Progenitor cell of endocrine pancreas (in vitro differentiated cells): ENCODE data around the gene PGA4. TPM values are rescaled to one million over a fixed set of nuclear protein-coding genes. Genes with fewer than 3 reads are reported as not detected.
"Not testable (repeated sequence)": the region's sequence is repeated elsewhere in the genome, so short reads cannot be mapped to it uniquely, and the experiment has no call there.

Experiments
- DNase-seq: peaks from one replicate; pipeline ENCODE4 v3.0.0; 2021; ENCODE audit warnings: low spot score; ENCODE audit not compliant: unreplicated experiment
- H3K27ac Mint-ChIP-seq: 2 replicates; pipeline ENCODE4 v1.8.0; 2021; ENCODE audit warnings: mild to moderate bottlenecking, moderate library complexity, mixed read lengths
- H3K27me3 Mint-ChIP-seq: 2 replicates; pipeline ENCODE4 v1.8.0; 2021; ENCODE audit warnings: mixed read lengths
- H3K36me3 Mint-ChIP-seq: 2 replicates; pipeline ENCODE4 v1.8.0; 2022; ENCODE audit warnings: mixed read lengths; ENCODE audit not compliant: insufficient read depth
- H3K4me1 Mint-ChIP-seq: 2 replicates; pipeline ENCODE4 v1.8.0; 2021; ENCODE audit warnings: low read depth, mixed read lengths
- H3K4me3 Mint-ChIP-seq: 2 replicates; pipeline ENCODE4 v1.8.0; 2021; ENCODE audit warnings: low read depth, mild to moderate bottlenecking, moderate library complexity, mixed read lengths
- H3K9me3 Mint-ChIP-seq: 2 replicates; pipeline ENCODE4 v1.8.0; 2021; ENCODE audit warnings: low read depth, mixed read lengths
- total RNA-seq: library from RNA; stranded (reverse); gene quantifications from 2 replicates; pipeline ENCODE4 v1.2.1, GENCODE V29; 2021

The PGA4 gene
- total RNA-seq, 1 donor from 2014 or later = 0.81 TPM

- H3K27ac Mint-ChIP-seq, H3K36me3 Mint-ChIP-seq, H3K4me3 Mint-ChIP-seq, H3K9me3 Mint-ChIP-seq, H3K27me3 Mint-ChIP-seq, DNase-seq, H3K4me1 Mint-ChIP-seq: not testable (repeated sequence)
These were observed 9.9 kb upstream of the PGA4 start for GRCh38 chr11:61212202-61212601.

DNA sequence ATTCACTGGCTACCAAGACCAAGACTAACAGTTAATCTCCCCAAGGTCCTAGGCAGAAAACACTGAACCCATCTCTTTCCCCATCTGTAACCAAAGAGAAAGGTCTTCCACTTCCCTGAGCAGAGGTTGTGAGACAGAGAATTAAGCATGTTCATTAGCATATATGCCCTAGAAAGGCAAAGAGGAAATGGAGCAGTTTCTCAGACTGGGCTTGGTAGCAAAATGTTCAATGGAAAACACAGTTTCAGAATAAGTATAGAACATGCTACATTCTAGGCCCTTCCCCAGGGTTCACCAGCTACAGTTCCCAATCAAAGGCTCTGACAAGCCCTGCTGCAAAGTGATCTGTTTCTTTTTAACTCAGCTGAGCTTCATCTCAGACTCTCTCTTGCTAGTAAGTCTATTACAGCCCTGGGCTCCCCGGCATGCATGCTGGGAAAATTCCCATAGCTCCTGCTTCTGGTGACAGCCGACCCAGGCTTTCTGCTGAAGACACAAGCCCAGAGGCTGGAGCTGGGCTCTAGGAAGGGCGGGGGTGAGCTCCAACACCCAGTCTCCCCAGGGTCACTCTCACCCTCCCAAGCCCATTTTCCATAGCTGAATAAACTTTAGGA, 8.3 kb upstream of the PGA4 start:
- H3K4me1 Mint-ChIP-seq, DNase-seq: not testable (repeated sequence)

DNA sequence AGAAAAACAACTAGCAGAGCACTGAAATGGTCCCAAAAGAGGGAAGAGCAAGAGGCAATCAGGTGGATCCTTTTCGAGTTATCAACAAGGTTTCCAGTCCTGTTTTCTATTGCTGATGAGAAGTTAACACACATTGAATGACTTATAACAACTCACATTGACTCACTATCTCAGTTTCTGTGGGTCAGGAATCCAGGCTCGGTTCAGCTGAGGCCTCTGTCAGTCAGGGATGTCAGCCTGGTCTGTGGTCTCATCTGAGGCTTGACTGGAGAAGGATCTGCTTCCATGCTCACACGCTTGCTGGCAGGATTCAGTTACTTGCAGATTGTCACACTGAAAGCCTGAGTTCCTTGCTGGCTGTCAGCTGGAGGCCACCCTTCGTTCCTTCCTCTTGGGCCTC, 3.8 kb upstream of the PGA4 start:
- H3K9me3 Mint-ChIP-seq, H3K4me3 Mint-ChIP-seq, H3K4me1 Mint-ChIP-seq, H3K27me3 Mint-ChIP-seq, H3K36me3 Mint-ChIP-seq, DNase-seq, H3K27ac Mint-ChIP-seq: not testable (repeated sequence)

More for the DNA sequence above, 8.3 kb upstream of the PGA4 start:
- not testable (repeated sequence) for H3K4me3 Mint-ChIP-seq, H3K36me3 Mint-ChIP-seq, H3K27ac Mint-ChIP-seq, H3K9me3 Mint-ChIP-seq, H3K27me3 Mint-ChIP-seq

- H3K4me3 Mint-ChIP-seq, H3K36me3 Mint-ChIP-seq, H3K27me3 Mint-ChIP-seq, DNase-seq, H3K27ac Mint-ChIP-seq, H3K9me3 Mint-ChIP-seq, H3K4me1 Mint-ChIP-seq: not testable (repeated sequence)
These were observed 3.1 kb upstream of the PGA4 start for GRCh38 chr11:61219016-61219415.

GRCh38 chr11:61222692-61223091, 545 bp downstream of the PGA4 start:
- H3K27ac Mint-ChIP-seq, DNase-seq, H3K4me3 Mint-ChIP-seq, H3K36me3 Mint-ChIP-seq, H3K4me1 Mint-ChIP-seq, H3K9me3 Mint-ChIP-seq, H3K27me3 Mint-ChIP-seq: not testable (repeated sequence)

GRCh38 chr11:61226457-61227137, 4.5 kb downstream of the PGA4 start:
- H3K4me3 Mint-ChIP-seq, H3K27me3 Mint-ChIP-seq, H3K27ac Mint-ChIP-seq, DNase-seq, H3K9me3 Mint-ChIP-seq, H3K36me3 Mint-ChIP-seq, H3K4me1 Mint-ChIP-seq: not testable (repeated sequence)

GRCh38 chr11:61229458-61229857, 7.3 kb downstream of the PGA4 start:
- not testable (repeated sequence) for H3K4me1 Mint-ChIP-seq, H3K36me3 Mint-ChIP-seq, H3K9me3 Mint-ChIP-seq, H3K27ac Mint-ChIP-seq, DNase-seq, H3K27me3 Mint-ChIP-seq, H3K4me3 Mint-ChIP-seq

DNA sequence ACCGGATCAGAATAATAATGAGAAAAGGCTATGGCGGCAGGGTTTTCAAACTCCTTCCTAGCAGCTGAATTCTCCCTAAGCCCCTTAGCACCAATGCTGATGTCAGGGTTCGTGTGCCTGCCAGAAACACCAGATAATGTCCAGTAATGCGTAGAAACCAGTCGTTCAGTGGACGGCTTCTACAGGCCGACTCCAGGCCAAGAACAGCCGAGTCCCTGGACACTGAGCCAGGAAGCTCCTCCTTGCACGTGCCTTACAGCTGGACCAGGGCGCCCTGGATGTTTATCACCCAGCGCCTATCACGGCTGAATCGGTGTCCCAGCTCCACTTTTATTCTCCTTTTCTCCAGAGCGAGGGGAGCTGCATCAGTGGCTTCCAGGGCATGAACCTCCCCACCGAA, 8.9 kb downstream of the PGA4 start:
- H3K4me1 Mint-ChIP-seq, H3K27ac Mint-ChIP-seq, H3K4me3 Mint-ChIP-seq, H3K9me3 Mint-ChIP-seq, DNase-seq, H3K27me3 Mint-ChIP-seq, H3K36me3 Mint-ChIP-seq: not testable (repeated sequence)

DNA sequence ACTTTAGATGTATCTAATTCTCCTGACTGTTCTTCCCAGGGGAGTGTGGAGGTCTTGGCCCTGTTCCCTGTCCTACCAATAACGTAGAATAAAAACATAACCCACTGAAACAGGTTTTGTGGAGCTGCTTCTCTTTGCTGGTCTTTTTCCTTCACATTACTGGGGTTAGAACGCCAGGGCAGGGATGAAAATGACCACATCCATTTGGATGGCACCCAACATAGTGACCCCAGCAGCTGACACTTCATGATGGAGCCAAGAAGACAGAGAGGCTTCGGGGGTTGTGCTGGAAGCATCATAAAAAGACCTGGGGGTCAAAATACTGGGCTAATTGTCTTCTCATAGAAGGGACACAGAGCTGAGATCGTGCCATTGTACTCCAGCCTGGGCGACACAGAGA, 9.4 kb downstream of the PGA4 start:
- not testable (repeated sequence) for H3K9me3 Mint-ChIP-seq, H3K4me3 Mint-ChIP-seq, H3K4me1 Mint-ChIP-seq, H3K27me3 Mint-ChIP-seq, H3K36me3 Mint-ChIP-seq, H3K27ac Mint-ChIP-seq, DNase-seq

DNA sequence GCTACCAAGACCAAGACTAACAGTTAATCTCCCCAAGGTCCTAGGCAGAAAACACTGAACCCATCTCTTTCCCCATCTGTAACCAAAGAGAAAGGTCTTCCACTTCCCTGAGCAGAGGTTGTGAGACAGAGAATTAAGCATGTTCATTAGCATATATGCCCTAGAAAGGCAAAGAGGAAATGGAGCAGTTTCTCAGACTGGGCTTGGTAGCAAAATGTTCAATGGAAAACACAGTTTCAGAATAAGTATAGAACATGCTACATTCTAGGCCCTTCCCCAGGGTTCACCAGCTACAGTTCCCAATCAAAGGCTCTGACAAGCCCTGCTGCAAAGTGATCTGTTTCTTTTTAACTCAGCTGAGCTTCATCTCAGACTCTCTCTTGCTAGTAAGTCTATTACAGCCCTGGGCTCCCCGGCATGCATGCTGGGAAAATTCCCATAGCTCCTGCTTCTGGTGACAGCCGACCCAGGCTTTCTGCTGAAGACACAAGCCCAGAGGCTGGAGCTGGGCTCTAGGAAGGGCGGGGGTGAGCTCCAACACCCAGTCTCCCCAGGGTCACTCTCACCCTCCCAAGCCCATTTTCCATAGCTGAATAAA, 10.5 kb downstream of the PGA4 start:
- not testable (repeated sequence) for DNase-seq, H3K9me3 Mint-ChIP-seq, H3K27me3 Mint-ChIP-seq, H3K4me3 Mint-ChIP-seq, H3K36me3 Mint-ChIP-seq, H3K27ac Mint-ChIP-seq, H3K4me1 Mint-ChIP-seq

- not testable (repeated sequence) for H3K27ac Mint-ChIP-seq, H3K27me3 Mint-ChIP-seq, H3K36me3 Mint-ChIP-seq, H3K9me3 Mint-ChIP-seq, H3K4me3 Mint-ChIP-seq, H3K4me1 Mint-ChIP-seq, DNase-seq
These were observed 15.0 kb downstream of the PGA4 start for GRCh38 chr11:61237130-61237529.

DNA sequence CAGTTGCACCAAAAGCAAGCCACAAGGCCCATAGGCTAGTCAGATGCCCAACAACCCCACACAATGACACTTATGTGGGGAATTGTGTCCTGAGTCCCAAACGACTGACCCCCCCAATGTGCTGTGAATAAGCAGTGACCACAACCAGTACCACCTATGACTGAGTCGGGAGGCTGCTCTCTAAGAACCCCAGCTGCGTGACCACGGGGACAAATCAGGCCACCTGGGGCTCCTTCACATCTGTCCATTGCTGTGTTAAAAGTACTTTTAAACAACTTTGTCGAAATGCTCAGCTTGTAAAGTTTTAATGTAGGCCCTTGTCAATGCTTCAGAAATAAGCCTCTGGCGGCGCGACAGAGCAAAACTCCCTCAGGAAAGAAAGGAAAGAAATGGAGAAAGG, 18.1 kb downstream of the PGA4 start:
- not testable (repeated sequence) for H3K27me3 Mint-ChIP-seq, H3K36me3 Mint-ChIP-seq, H3K4me3 Mint-ChIP-seq, H3K27ac Mint-ChIP-seq, DNase-seq, H3K9me3 Mint-ChIP-seq, H3K4me1 Mint-ChIP-seq

- not testable (repeated sequence) for H3K27ac Mint-ChIP-seq
These were observed 18.7 kb downstream of the PGA4 start, which contains the start of gene PGA5 for GRCh38 chr11:61240875-61241274. PGA5 (plus strand) TSS chr11:61241175; CDS start chr11:61241227, 52 bp downstream.

More at GRCh38 chr11:61240875-61241274, 18.7 kb downstream of the PGA4 start, which contains the start of gene PGA5:
- DNase-seq, H3K9me3 Mint-ChIP-seq, H3K36me3 Mint-ChIP-seq, H3K4me1 Mint-ChIP-seq, H3K4me3 Mint-ChIP-seq, H3K27me3 Mint-ChIP-seq: not testable (repeated sequence)
